ENCODE measurements around the gene STX17.

STX17 gene

GRCh38 chr9:99867536-99867935 lies 38.9 kb upstream of the STX17 start:
- no peak for ATAC-seq
- TF ChIP-seq, protein P1, sequence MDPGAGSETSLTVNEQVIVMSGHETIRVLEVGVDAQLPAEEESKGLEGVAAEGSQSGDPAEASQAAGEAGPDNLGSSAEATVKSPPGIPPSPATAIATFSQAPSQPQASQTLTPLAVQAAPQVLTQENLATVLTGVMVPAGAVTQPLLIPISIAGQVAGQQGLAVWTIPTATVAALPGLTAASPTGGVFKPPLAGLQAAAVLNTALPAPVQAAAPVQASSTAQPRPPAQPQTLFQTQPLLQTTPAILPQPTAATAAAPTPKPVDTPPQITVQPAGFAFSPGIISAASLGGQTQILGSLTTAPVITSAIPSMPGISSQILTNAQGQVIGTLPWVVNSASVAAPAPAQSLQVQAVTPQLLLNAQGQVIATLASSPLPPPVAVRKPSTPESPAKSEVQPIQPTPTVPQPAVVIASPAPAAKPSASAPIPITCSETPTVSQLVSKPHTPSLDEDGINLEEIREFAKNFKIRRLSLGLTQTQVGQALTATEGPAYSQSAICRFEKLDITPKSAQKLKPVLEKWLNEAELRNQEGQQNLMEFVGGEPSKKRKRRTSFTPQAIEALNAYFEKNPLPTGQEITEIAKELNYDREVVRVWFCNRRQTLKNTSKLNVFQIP (CRISPR knock-in tag; IDR thresholded peaks at IDR 0.05; ENCODE audit: borderline replicate concordance, low read depth) = no peak
- TF ChIP-seq BACH2 (CRISPR knock-in tag; IDR thresholded peaks at IDR 0.05; ENCODE audit: borderline replicate concordance) = no peak
- TF ChIP-seq GLIS3 (CRISPR knock-in tag; IDR thresholded peaks at IDR 0.05) = no peak
- no peak for TF ChIP-seq SNAI2 (CRISPR knock-in tag; IDR thresholded peaks at IDR 0.05)
- TF ChIP-seq, protein P2, sequence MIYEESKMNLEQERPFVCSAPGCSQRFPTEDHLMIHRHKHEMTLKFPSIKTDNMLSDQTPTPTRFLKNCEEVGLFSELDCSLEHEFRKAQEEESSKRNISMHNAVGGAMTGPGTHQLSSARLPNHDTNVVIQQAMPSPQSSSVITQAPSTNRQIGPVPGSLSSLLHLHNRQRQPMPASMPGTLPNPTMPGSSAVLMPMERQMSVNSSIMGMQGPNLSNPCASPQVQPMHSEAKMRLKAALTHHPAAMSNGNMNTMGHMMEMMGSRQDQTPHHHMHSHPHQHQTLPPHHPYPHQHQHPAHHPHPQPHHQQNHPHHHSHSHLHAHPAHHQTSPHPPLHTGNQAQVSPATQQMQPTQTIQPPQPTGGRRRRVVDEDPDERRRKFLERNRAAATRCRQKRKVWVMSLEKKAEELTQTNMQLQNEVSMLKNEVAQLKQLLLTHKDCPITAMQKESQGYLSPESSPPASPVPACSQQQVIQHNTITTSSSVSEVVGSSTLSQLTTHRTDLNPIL (CRISPR knock-in tag; IDR thresholded peaks at IDR 0.05; ENCODE audit: low read depth) = no peak
- TF ChIP-seq, protein P3, sequence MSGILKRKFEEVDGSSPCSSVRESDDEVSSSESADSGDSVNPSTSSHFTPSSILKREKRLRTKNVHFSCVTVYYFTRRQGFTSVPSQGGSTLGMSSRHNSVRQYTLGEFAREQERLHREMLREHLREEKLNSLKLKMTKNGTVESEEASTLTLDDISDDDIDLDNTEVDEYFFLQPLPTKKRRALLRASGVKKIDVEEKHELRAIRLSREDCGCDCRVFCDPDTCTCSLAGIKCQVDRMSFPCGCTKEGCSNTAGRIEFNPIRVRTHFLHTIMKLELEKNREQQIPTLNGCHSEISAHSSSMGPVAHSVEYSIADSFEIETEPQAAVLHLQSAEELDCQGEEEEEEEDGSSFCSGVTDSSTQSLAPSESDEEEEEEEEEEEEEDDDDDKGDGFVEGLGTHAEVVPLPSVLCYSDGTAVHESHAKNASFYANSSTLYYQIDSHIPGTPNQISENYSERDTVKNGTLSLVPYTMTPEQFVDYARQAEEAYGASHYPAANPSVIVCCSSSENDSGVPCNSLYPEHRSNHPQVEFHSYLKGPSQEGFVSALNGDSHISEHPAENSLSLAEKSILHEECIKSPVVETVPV (CRISPR knock-in tag; IDR thresholded peaks at IDR 0.05) = no peak
- no peak for TF ChIP-seq ARNTL (CRISPR knock-in tag; IDR thresholded peaks at IDR 0.05; ENCODE audit: borderline replicate concordance, low read depth)

GRCh38 chr9:99867968-99868367 lies 38.5 kb upstream of the STX17 start:
- no peak for TF ChIP-seq ARNTL (CRISPR knock-in tag; IDR thresholded peaks at IDR 0.05; ENCODE audit: borderline replicate concordance, low read depth)
- TF ChIP-seq ESRRG (CRISPR knock-in tag; IDR thresholded peaks at IDR 0.05) = no peak
- TF ChIP-seq, protein P4, sequence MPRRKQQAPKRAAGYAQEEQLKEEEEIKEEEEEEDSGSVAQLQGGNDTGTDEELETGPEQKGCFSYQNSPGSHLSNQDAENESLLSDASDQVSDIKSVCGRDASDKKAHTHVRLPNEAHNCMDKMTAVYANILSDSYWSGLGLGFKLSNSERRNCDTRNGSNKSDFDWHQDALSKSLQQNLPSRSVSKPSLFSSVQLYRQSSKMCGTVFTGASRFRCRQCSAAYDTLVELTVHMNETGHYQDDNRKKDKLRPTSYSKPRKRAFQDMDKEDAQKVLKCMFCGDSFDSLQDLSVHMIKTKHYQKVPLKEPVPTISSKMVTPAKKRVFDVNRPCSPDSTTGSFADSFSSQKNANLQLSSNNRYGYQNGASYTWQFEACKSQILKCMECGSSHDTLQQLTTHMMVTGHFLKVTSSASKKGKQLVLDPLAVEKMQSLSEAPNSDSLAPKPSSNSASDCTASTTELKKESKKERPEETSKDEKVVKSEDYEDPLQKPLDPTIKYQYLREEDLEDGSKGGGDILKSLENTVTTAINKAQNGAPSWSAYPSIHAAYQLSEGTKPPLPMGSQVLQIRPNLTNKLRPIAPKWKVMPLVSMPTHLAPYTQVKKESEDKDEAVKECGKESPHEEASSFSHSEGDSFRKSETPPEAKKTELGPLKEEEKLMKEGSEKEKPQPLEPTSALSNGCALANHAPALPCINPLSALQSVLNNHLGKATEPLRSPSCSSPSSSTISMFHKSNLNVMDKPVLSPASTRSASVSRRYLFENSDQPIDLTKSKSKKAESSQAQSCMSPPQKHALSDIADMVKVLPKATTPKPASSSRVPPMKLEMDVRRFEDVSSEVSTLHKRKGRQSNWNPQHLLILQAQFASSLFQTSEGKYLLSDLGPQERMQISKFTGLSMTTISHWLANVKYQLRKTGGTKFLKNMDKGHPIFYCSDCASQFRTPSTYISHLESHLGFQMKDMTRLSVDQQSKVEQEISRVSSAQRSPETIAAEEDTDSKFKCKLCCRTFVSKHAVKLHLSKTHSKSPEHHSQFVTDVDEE (CRISPR knock-in tag; IDR thresholded peaks at IDR 0.05) = no peak
- no peak for TF ChIP-seq RARB (CRISPR knock-in tag; IDR thresholded peaks at IDR 0.05)
- ATAC-seq = no peak

GRCh38 chr9:99868845-99869244 lies 37.6 kb upstream of the STX17 start:
- TF ChIP-seq, protein P3 (CRISPR knock-in tag; IDR thresholded peaks at IDR 0.05) = no peak
- TF ChIP-seq SNAI2 (CRISPR knock-in tag; IDR thresholded peaks at IDR 0.05) (no peak), TCF4 (CRISPR knock-in tag; IDR thresholded peaks at IDR 0.05; ENCODE audit: borderline replicate concordance) (no peak), PPARA (CRISPR knock-in tag; IDR thresholded peaks at IDR 0.05; ENCODE audit: borderline replicate concordance) (no peak), CSDC2 (CRISPR knock-in tag; IDR thresholded peaks at IDR 0.05) (no peak), GLIS3 (CRISPR knock-in tag; IDR thresholded peaks at IDR 0.05) (no peak), TOX (CRISPR knock-in tag; IDR thresholded peaks at IDR 0.05; ENCODE audit: borderline replicate concordance) (no peak)
- TF ChIP-seq, protein P2 (CRISPR knock-in tag; IDR thresholded peaks at IDR 0.05; ENCODE audit: low read depth) = no peak
- TF ChIP-seq, protein P5, sequence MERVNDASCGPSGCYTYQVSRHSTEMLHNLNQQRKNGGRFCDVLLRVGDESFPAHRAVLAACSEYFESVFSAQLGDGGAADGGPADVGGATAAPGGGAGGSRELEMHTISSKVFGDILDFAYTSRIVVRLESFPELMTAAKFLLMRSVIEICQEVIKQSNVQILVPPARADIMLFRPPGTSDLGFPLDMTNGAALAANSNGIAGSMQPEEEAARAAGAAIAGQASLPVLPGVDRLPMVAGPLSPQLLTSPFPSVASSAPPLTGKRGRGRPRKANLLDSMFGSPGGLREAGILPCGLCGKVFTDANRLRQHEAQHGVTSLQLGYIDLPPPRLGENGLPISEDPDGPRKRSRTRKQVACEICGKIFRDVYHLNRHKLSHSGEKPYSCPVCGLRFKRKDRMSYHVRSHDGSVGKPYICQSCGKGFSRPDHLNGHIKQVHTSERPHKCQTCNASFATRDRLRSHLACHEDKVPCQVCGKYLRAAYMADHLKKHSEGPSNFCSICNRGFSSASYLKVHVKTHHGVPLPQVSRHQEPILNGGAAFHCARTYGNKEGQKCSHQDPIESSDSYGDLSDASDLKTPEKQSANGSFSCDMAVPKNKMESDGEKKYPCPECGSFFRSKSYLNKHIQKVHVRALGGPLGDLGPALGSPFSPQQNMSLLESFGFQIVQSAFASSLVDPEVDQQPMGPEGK (CRISPR knock-in tag; IDR thresholded peaks at IDR 0.05; ENCODE audit: borderline replicate concordance) = no peak
- TF ChIP-seq, protein P1 (CRISPR knock-in tag; IDR thresholded peaks at IDR 0.05; ENCODE audit: borderline replicate concordance, low read depth) = no peak
- no peak; the same call in 2 of the 3 replicates for ATAC-seq

Data from SK-N-SH treated with all-trans-retinoic acid at 6 μM for 48 hours (cell line).